Breast epithelium (tissue), 3 donors: ENCODE measurements around the gene OR1I1.

Experiments used
- CTCF ChIP-seq, 3 donors: fragments of 450-650 bp; IDR thresholded peaks; one replicate each; pipeline ENCODE4 v1.5.1; 2016 to 2017; ENCODE audit warnings: antibody characterized with exemption in 3 of 3, mild to moderate bottlenecking in 3 of 3, moderate library complexity in 3 of 3
- POLR2A ChIP-seq: fragments of 450-650 bp; IDR thresholded peaks from one replicate; pipeline ENCODE4 v1.6.1; 2016; ENCODE audit warnings: antibody characterized with exemption, mild to moderate bottlenecking, moderate library complexity

- TF ChIP-seq POLR2A, result no peak
- no peak for TF ChIP-seq CTCF (IDR thresholded peaks at IDR 0.05)
Measured at GRCh38 chr19:15087182-15087581, 5.2 kb downstream of the OR1I1 start.
